ENCODE measurements around the gene KCNJ15. TPM values are rescaled to one million over a fixed set of nuclear protein-coding genes. Genes with fewer than 3 reads are reported as not detected.

KCNJ15 gene
- polyA plus RNA-seq, 1 donor from 2014 or later: not detected

DNA sequence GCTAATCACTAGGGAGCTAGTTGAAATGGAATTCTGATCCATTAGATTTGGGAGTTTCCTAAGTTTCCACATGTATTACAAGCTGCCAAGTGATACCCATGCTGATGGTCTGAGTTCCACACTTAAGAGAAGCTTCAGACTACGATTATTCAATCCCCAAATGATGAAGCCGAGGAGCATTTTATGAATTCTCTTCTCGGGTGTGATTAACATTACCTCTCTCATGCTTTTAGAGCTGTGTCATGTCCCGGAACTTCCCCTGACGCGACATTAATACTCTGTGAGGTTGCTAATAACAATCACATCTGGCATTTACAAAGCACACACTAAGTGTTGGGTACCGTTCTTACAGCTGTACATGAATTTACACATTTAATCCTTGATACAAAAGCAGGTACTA, 63.0 kb downstream of the KCNJ15 start:
- H2AFZ ChIP-seq (ENCODE audit: low read depth, low read length): no peak overlapping the region

GRCh38 chr21:38321568-38321967, 64.8 kb downstream of the KCNJ15 start:
- Histone ChIP-seq H3K9me2 (ENCODE audit: insufficient read depth, low read length) (no peaks in the 10 kb centered on the region), H3K4me2 (ENCODE audit: low read length) (no peak overlapping the region), H3K27ac (ENCODE audit: low read length) (no peak overlapping the region), H2AFZ (ENCODE audit: low read depth, low read length) (no peak overlapping the region), H4K20me1 (ENCODE audit: insufficient read depth) (no peaks in the 10 kb centered on the region), H3K4me3 (ENCODE audit: low read length) (no peak overlapping the region), H3K27me3 (ENCODE audit: insufficient read depth, low read depth, low read length) (no peaks in the 10 kb centered on the region), H3K36me3 (ENCODE audit: insufficient read depth, low read length) (no peaks in the 10 kb centered on the region), H3F3A (ENCODE audit: insufficient read depth, low read length, poor library complexity, severe bottlenecking) (no peaks in the 10 kb centered on the region), H3K9me3 (ENCODE audit: low read length) (no peaks in the 10 kb centered on the region), H3K9ac (ENCODE audit: low read length) (no peak overlapping the region), H3K79me2 (replicated peaks; ENCODE audit: insufficient read depth, low read length) (no peaks in the 10 kb centered on the region)
- TF ChIP-seq TAF1 (IDR thresholded peaks at IDR 0.05; ENCODE audit: low read depth) (no peak), CTCF (IDR thresholded peaks at IDR 0.05; ENCODE audit: poor library complexity, severe bottlenecking) (no peak), POLR2AphosphoS5 (IDR thresholded peaks at IDR 0.05) (no peak), MXI1 (conservative IDR thresholded peaks at IDR 0.05; ENCODE audit: poor library complexity, severe bottlenecking) (no peak), RAD21 (conservative IDR thresholded peaks at IDR 0.05) (no peak), EZH2 (IDR thresholded peaks at IDR 0.05; ENCODE audit: borderline replicate concordance, insufficient read depth, low read length, poor library complexity, severe bottlenecking) (no peak), SMC3 (conservative IDR thresholded peaks at IDR 0.05; ENCODE audit: poor library complexity) (no peak), EP300 (conservative IDR thresholded peaks at IDR 0.05; ENCODE audit: poor library complexity, severe bottlenecking) (no peak)

More for the DNA sequence above, 63.0 kb downstream of the KCNJ15 start:
- Histone ChIP-seq H3K9ac (ENCODE audit: low read length) (no peak overlapping the region), H3K9me3 (ENCODE audit: low read length) (no peaks in the 10 kb centered on the region), H3K4me3 (ENCODE audit: low read length) (no peak overlapping the region), H3K36me3 (ENCODE audit: insufficient read depth, low read length) (no peaks in the 10 kb centered on the region), H3K27me3 (ENCODE audit: insufficient read depth, low read depth, low read length) (no peaks in the 10 kb centered on the region), H3K27ac (ENCODE audit: low read length) (no peak overlapping the region), H3K4me2 (ENCODE audit: low read length) (no peak overlapping the region), H3K79me2 (replicated peaks; ENCODE audit: insufficient read depth, low read length) (no peaks in the 10 kb centered on the region), H4K20me1 (ENCODE audit: insufficient read depth) (no peaks in the 10 kb centered on the region), H3K9me2 (ENCODE audit: insufficient read depth, low read length) (no peaks in the 10 kb centered on the region), H3F3A (ENCODE audit: insufficient read depth, low read length, poor library complexity, severe bottlenecking) (no peaks in the 10 kb centered on the region)
- TF ChIP-seq TAF1 (IDR thresholded peaks at IDR 0.05; ENCODE audit: low read depth) (no peak), MXI1 (conservative IDR thresholded peaks at IDR 0.05; ENCODE audit: poor library complexity, severe bottlenecking) (no peak), RAD21 (conservative IDR thresholded peaks at IDR 0.05) (no peak), POLR2AphosphoS5 (IDR thresholded peaks at IDR 0.05) (no peak), REST (IDR thresholded peaks at IDR 0.05; ENCODE audit: borderline replicate concordance) (no peak), CTCF (IDR thresholded peaks at IDR 0.05; ENCODE audit: poor library complexity, severe bottlenecking) (no peak)
